Natural killer cell (primary cell): ENCODE results near the gene CHERP. TPM values are rescaled to one million over a fixed set of nuclear protein-coding genes. Genes with fewer than 3 reads are reported as not detected.
"Not testable (repeated sequence)": the region's sequence is repeated elsewhere in the genome, so short reads cannot be mapped to it uniquely, and the experiment has no call there.

ENCODE experiments used
- ATAC-seq, 3 donors: fragments of 150-1000 bp in 2 of 3; fragments of 200-7000 bp in 1 of 3; cut with Tn5 transposase; 1 replicate in 1 of 3; 2 replicates in 2 of 3; pipeline ENCODE4 v1.10.0; 2021; ENCODE audit warnings: mild to moderate bottlenecking in 2 of 3, moderate library complexity in 2 of 3
- DNase-seq, 2 donors: peaks; one replicate each; pipeline versions ENCODE4 v3.0.0 to v3.0.0-alpha.2; 2013 to 2021; ENCODE audit warnings: mixed read lengths in 1 of 2
- H3K27ac ChIP-seq: one replicate; pipeline ENCODE4 v1.5.1; 2013; ENCODE audit warnings: mild to moderate bottlenecking, low read length
- H3K27me3 ChIP-seq: one replicate; pipeline ENCODE4 v1.6.1; 2013; ENCODE audit warnings: low read length; ENCODE audit not compliant: control insufficient read depth, insufficient read depth
- H3K36me3 ChIP-seq: one replicate; pipeline ENCODE4 v1.6.1; 2013; ENCODE audit warnings: low read length; ENCODE audit not compliant: control insufficient read depth, insufficient read depth
- H3K4me1 ChIP-seq: one replicate; pipeline ENCODE4 v1.6.1; 2013; ENCODE audit warnings: low read length; ENCODE audit not compliant: control insufficient read depth, insufficient read depth
- H3K4me3 ChIP-seq: one replicate; pipeline ENCODE4 v1.5.1; 2013; ENCODE audit warnings: low read length
- H3K9me3 ChIP-seq: one replicate; pipeline ENCODE4 v1.6.1; 2013; ENCODE audit warnings: low read length; ENCODE audit not compliant: control insufficient read depth, insufficient read depth
- H3K27ac Mint-ChIP-seq, 2 donors: one replicate each; pipeline ENCODE4 v1.8.0; 2022; ENCODE audit warnings: mild to moderate bottlenecking in 2 of 2, mixed read lengths in 2 of 2, moderate library complexity in 1 of 2
- H3K27me3 Mint-ChIP-seq, 2 donors: one replicate each; pipeline ENCODE4 v1.8.0; 2022; ENCODE audit warnings: low read depth in 2 of 2, mixed read lengths in 2 of 2
- H3K36me3 Mint-ChIP-seq: one replicate; pipeline ENCODE4 v1.8.0; 2022; ENCODE audit warnings: mixed read lengths
- H3K4me1 Mint-ChIP-seq, 2 donors: one replicate each; pipeline ENCODE4 v1.8.0; 2022; ENCODE audit warnings: mixed read lengths in 2 of 2
- H3K4me3 Mint-ChIP-seq: one replicate; pipeline ENCODE4 v1.8.0; 2022; ENCODE audit warnings: mild to moderate bottlenecking, moderate library complexity, mixed read lengths
- H3K9me3 Mint-ChIP-seq, 2 donors: one replicate each; pipeline ENCODE4 v1.8.0; 2022; ENCODE audit warnings: mixed read lengths in 2 of 2
- CTCF ChIP-seq: fragments of 200-600 bp; IDR thresholded peaks from one replicate; pipeline ENCODE4 v1.8.0; 2022; ENCODE audit warnings: antibody characterized with exemption
- WGBS: methylation state at CpG from one replicate; pipeline ENCODE4 v1.1.7; 2013; ENCODE audit warnings: missing lambda C conversion rate; ENCODE audit not compliant: insufficient coverage; 5-methylcytosine and 5-hydroxymethylcytosine counted together
- intact Hi-C: fragments of 100-400 bp; cut with micrococcal nuclease; formaldehyde crosslinking; loops from one replicate; pipeline ENCODE4 v1.14.2; 2022
- total RNA-seq, 4 donors: library from RNA; stranded (reverse); fragments of 120-200 nt in 1 of 4; gene quantifications; one replicate each; pipeline versions ENCODE4 v1.2.3 to v1.2.4, GENCODE V29; 2013 to 2022

CHERP gene
- total RNA-seq, 3 donors from 2014 or later (not counting 1 experiment from before 2014, with no cell fraction given): 46.5 to 70.8 (median 68.2) TPM

GRCh38 chr19:16561382-16561781 is 19.1 kb upstream of the CHERP start:
- WGBS: 97% methylated on average over 8 of the region's 8 CpGs
- H3K27ac ChIP-seq: no peak overlapping the region
- H3K9me3 ChIP-seq: no peaks in the 10 kb centered on the region
- no peaks in the 10 kb centered on the region for H3K9me3 Mint-ChIP-seq
- H3K4me3 Mint-ChIP-seq: no peak overlapping the region
- no peaks in the 10 kb centered on the region for H3K27me3 Mint-ChIP-seq
- H3K36me3 Mint-ChIP-seq: peaks cover 12% of the 10 kb centered on the region
- no peak overlapping the region for H3K4me3 ChIP-seq
- ATAC-seq (no peak), DNase-seq (no peak)
- no peak overlapping the region for H3K27ac Mint-ChIP-seq
- H3K36me3 ChIP-seq: peaks cover 35% of the 10 kb centered on the region
- H3K27me3 ChIP-seq: no peaks in the 10 kb centered on the region
- peaks cover 12% of the 10 kb centered on the region for H3K4me1 ChIP-seq
- intact Hi-C loops: no loop called here
- no peak for TF ChIP-seq CTCF
- peaks cover 4 to 9% of the 10 kb centered on the region in 2 donors for H3K4me1 Mint-ChIP-seq

DNA sequence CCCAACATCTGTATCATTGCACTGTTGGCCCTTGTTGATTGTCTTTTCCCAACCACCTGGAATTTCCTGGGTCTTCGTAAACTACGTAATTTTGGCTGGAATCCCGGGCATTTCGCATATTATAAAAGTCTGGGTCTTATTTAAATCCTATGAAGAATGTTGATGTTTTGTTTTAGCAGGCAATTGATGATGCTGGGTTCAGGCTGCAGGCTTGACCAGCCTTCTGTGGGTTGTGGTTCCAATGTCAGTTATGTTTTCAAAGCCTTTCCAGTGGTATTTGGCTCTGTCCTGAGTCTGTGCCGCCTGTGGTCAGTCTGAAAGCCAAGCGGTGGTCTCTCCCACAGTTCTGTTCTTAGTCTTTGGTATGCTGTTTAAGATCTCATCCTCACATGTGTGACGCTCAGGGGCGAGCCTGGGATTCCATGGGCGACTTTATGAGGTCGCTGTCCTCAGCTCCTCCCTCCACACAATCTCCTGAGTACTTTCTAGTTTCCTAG is 17.6 kb upstream of the CHERP start:
- Histone ChIP-seq H3K27ac (no peak overlapping the region), H3K9me3 (no peaks in the 10 kb centered on the region), H3K36me3 (peaks cover 41% of the 10 kb centered on the region), H3K27me3 (no peaks in the 10 kb centered on the region), H3K4me3 (no peak overlapping the region), H3K4me1 (no peaks in the 10 kb centered on the region)
- peaks cover 0 to 4% of the 10 kb centered on the region in 2 donors for H3K4me1 Mint-ChIP-seq
- H3K27me3 Mint-ChIP-seq: no peaks in the 10 kb centered on the region
- WGBS: 91% methylated on average over 10 of the region's 10 CpGs
- H3K9me3 Mint-ChIP-seq: no peaks in the 10 kb centered on the region
- TF ChIP-seq CTCF: no peak
- ATAC-seq (no peak), DNase-seq (no peak)
- H3K4me3 Mint-ChIP-seq: no peak overlapping the region
- intact Hi-C loops: no loop called here
- peak overlapping the region in 1 of 2 donors; percentile 59 for H3K27ac Mint-ChIP-seq
- peaks cover 8% of the 10 kb centered on the region for H3K36me3 Mint-ChIP-seq

DNA sequence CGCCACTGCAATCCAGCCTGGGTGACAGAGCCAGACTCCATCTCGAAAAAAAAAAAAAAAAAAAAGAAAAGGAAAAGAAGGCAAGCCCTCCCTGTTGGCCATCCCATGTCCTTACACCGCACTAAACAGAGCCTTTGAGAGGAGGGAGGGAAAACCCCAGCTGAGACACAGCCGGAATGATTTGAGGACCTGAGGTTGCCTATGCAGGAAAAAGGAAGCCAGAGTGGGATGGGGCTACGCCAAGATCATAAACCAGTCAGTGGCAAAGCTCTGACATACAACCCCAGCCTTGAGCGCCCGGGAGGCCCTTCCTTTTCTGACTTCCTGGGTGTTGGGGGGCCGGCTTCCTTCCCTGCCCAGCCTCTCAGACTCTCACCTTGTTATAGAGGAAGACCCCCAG is 12.5 kb upstream of the CHERP start:
- no peak for ATAC-seq
- H3K4me1 Mint-ChIP-seq: peaks cover 0 to 4% of the 10 kb centered on the region in 2 donors
- no peaks in the 10 kb centered on the region for H3K9me3 ChIP-seq
- H3K36me3 ChIP-seq: peaks cover 32% of the 10 kb centered on the region
- H3K27me3 ChIP-seq: no peaks in the 10 kb centered on the region
- no peak for DNase-seq
- H3K36me3 Mint-ChIP-seq: peaks cover 3% of the 10 kb centered on the region
- no peak for TF ChIP-seq CTCF
- H3K27ac ChIP-seq: no peak overlapping the region
- no peaks in the 10 kb centered on the region for H3K27me3 Mint-ChIP-seq
- no peak overlapping the region for H3K27ac Mint-ChIP-seq
- no peak overlapping the region for H3K4me3 Mint-ChIP-seq
- WGBS: 50% methylated on average over 8 of the region's 8 CpGs
- intact Hi-C loops: no loop called here
- H3K4me1 ChIP-seq: no peaks in the 10 kb centered on the region
- H3K9me3 Mint-ChIP-seq: no peaks in the 10 kb centered on the region
- H3K4me3 ChIP-seq: no peak overlapping the region

DNA sequence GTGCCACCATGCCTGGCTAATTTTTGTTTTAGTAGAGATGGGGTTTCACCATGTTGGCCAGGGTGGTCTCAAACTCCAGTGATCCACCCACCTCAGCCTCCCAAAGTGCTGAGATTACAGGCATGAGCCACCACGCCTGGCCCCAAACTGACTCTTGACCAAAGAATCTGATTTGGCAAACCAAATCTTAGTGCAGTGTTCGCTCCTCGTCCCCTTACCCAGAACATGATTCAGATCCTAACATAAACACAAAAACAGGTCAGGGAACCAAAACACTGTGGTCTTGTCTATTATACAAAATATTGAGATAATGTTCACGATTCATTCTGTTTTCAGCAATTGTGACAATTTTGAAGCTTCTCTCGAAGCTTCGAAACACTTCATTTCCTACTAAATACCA is 9.7 kb upstream of the CHERP start:
- DNase-seq, H3K4me1 Mint-ChIP-seq, H3K27ac Mint-ChIP-seq, H3K9me3 Mint-ChIP-seq, intact Hi-C loops, H3K27ac ChIP-seq, H3K4me3 ChIP-seq, H3K4me3 Mint-ChIP-seq, H3K4me1 ChIP-seq, H3K27me3 Mint-ChIP-seq, H3K27me3 ChIP-seq, ATAC-seq, H3K9me3 ChIP-seq, H3K36me3 Mint-ChIP-seq: not testable (repeated sequence)
- 90% methylated on average over 2 of the region's 6 CpGs for WGBS
- H3K36me3 ChIP-seq: peaks cover 28% of the 10 kb centered on the region
